ENCODE data around the gene STPG2. TPM values are rescaled to one million over a fixed set of nuclear protein-coding genes. Genes with fewer than 3 reads are reported as not detected.

The STPG2 gene
- total and polyA plus RNA-seq, 2 of the 8 experiments (the other 6 are each of a cell fraction or from before 2014, with no cell fraction given), result 0.03 TPM; not detected in 1

GRCh38 chr4:97912156-97912555 lies 231.1 kb downstream of the STPG2 start (continued):
- TF ChIP-seq FOSL1 (IDR thresholded peaks at IDR 0.05; ENCODE audit: insufficient read depth, low read depth, low read length), result no peak

Data from H1 (cell line).